Measurements from ENCODE around the gene TACC2.

DNA sequence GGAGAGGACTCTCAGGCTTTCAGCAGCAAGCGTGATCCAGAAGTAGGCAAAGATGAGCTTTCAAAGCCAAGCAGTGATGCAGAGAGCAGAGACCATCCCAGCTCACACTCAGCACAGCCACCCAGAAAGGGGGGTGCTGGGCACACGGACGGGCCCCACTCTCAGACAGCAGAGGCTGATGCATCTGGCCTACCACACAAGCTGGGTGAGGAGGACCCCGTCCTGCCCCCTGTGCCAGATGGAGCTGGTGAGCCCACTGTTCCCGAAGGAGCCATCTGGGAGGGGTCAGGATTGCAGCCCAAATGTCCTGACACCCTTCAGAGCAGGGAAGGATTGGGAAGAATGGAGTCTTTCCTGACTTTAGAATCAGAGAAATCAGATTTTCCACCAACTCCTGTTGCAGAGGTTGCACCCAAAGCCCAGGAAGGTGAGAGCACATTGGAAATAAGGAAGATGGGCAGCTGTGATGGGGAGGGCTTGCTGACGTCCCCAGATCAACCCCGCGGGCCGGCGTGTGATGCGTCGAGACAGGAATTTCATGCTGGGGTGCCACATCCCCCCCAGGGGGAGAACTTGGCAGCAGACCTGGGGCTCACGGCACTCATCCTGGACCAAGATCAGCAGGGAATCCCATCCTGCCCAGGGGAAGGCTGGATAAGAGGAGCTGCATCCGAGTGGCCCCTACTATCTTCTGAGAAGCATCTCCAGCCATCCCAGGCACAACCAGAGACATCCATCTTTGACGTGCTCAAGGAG, 95.5 kb downstream of the TACC2 start:
- TF ChIP-seq POLR2AphosphoS5 (IDR thresholded peaks at IDR 0.05; ENCODE audit: insufficient read depth in 1 of 2, low read depth in 1 of 2) (no peak), CTCF (IDR thresholded peaks at IDR 0.05) (no peak)

Data from vagina (tissue), 2 donors.